Measurements from ENCODE around the gene DDX56.

The DDX56 gene

GRCh38 chr7:44574287-44574872, 672 bp upstream of the DDX56 start:
- Histone ChIP-seq H3K27me3 (replicated peaks; ENCODE audit: control insufficient read depth, insufficient read depth, low read length, poor library complexity, severe bottlenecking) (no peaks in the 10 kb centered on the region), H3K4me1 (ENCODE audit: control insufficient read depth, insufficient read depth, low read length, poor library complexity, severe bottlenecking) (peaks cover 20% of the 10 kb centered on the region), H3K36me3 (ENCODE audit: control insufficient read depth, insufficient read depth, low read length) (peaks cover 48% of the 10 kb centered on the region), H3K4me3 (ENCODE audit: insufficient read depth, low read depth, low read length, poor library complexity, severe bottlenecking) (peak overlapping the region; percentile 75), H3K27ac (ENCODE audit: insufficient read depth, low read length, poor library complexity, severe bottlenecking) (peak overlapping the region; percentile 89), H3K9me3 (ENCODE audit: control insufficient read depth, low read length) (no peaks in the 10 kb centered on the region)
- DNase-seq = no peak

- H3K4me3 ChIP-seq (ENCODE audit: insufficient read depth, low read depth, low read length, poor library complexity, severe bottlenecking) = peak overlapping the region; percentile 75
- H3K9me3 ChIP-seq (ENCODE audit: control insufficient read depth, low read length) = no peaks in the 10 kb centered on the region
- no peak for DNase-seq
- peak overlapping the region; percentile 89 for H3K27ac ChIP-seq (ENCODE audit: insufficient read depth, low read length, poor library complexity, severe bottlenecking)
- H3K4me1 ChIP-seq (ENCODE audit: control insufficient read depth, insufficient read depth, low read length, poor library complexity, severe bottlenecking) = peaks cover 16% of the 10 kb centered on the region
- no peaks in the 10 kb centered on the region for H3K27me3 ChIP-seq (replicated peaks; ENCODE audit: control insufficient read depth, insufficient read depth, low read length, poor library complexity, severe bottlenecking)
- H3K36me3 ChIP-seq (ENCODE audit: control insufficient read depth, insufficient read depth, low read length) = peaks cover 49% of the 10 kb centered on the region
These were observed 937 bp downstream of the DDX56 start for GRCh38 chr7:44572771-44573170.

- H3K9me3 ChIP-seq (ENCODE audit: control insufficient read depth, low read length) = no peaks in the 10 kb centered on the region
- H3K36me3 ChIP-seq (ENCODE audit: control insufficient read depth, insufficient read depth, low read length) = peaks cover 74% of the 10 kb centered on the region
- H3K4me3 ChIP-seq (ENCODE audit: insufficient read depth, low read depth, low read length, poor library complexity, severe bottlenecking) = no peak overlapping the region
- H3K27ac ChIP-seq (ENCODE audit: insufficient read depth, low read length, poor library complexity, severe bottlenecking) = no peak overlapping the region
- no peak for DNase-seq
- H3K4me1 ChIP-seq (ENCODE audit: control insufficient read depth, insufficient read depth, low read length, poor library complexity, severe bottlenecking) = peaks cover 16% of the 10 kb centered on the region
- H3K27me3 ChIP-seq (replicated peaks; ENCODE audit: control insufficient read depth, insufficient read depth, low read length, poor library complexity, severe bottlenecking) = no peaks in the 10 kb centered on the region
These were observed 3.7 kb downstream of the DDX56 start for GRCh38 chr7:44569959-44570358.

- H3K27ac ChIP-seq (ENCODE audit: insufficient read depth, low read length, poor library complexity, severe bottlenecking) = no peak overlapping the region
- H3K27me3 ChIP-seq (replicated peaks; ENCODE audit: control insufficient read depth, insufficient read depth, low read length, poor library complexity, severe bottlenecking) = no peaks in the 10 kb centered on the region
- no peak for DNase-seq
- H3K4me3 ChIP-seq (ENCODE audit: insufficient read depth, low read depth, low read length, poor library complexity, severe bottlenecking) = no peak overlapping the region
- peaks cover 84% of the 10 kb centered on the region for H3K36me3 ChIP-seq (ENCODE audit: control insufficient read depth, insufficient read depth, low read length)
- no peaks in the 10 kb centered on the region for H3K9me3 ChIP-seq (ENCODE audit: control insufficient read depth, low read length)
- peaks cover 11% of the 10 kb centered on the region for H3K4me1 ChIP-seq (ENCODE audit: control insufficient read depth, insufficient read depth, low read length, poor library complexity, severe bottlenecking)
These were observed 4.7 kb downstream of the DDX56 start for GRCh38 chr7:44568771-44569560.

GRCh38 chr7:44567884-44568283, 5.8 kb downstream of the DDX56 start:
- Histone ChIP-seq H3K27ac (ENCODE audit: insufficient read depth, low read length, poor library complexity, severe bottlenecking) (no peak overlapping the region), H3K4me3 (ENCODE audit: insufficient read depth, low read depth, low read length, poor library complexity, severe bottlenecking) (no peak overlapping the region), H3K4me1 (ENCODE audit: control insufficient read depth, insufficient read depth, low read length, poor library complexity, severe bottlenecking) (peaks cover 3% of the 10 kb centered on the region), H3K27me3 (replicated peaks; ENCODE audit: control insufficient read depth, insufficient read depth, low read length, poor library complexity, severe bottlenecking) (no peaks in the 10 kb centered on the region), H3K36me3 (ENCODE audit: control insufficient read depth, insufficient read depth, low read length) (peaks cover 87% of the 10 kb centered on the region), H3K9me3 (ENCODE audit: control insufficient read depth, low read length) (no peaks in the 10 kb centered on the region)
- DNase-seq = no peak

- Histone ChIP-seq H3K4me3 (ENCODE audit: insufficient read depth, low read depth, low read length, poor library complexity, severe bottlenecking) (no peak overlapping the region), H3K36me3 (ENCODE audit: control insufficient read depth, insufficient read depth, low read length) (peaks cover 77% of the 10 kb centered on the region), H3K27ac (ENCODE audit: insufficient read depth, low read length, poor library complexity, severe bottlenecking) (no peak overlapping the region), H3K4me1 (ENCODE audit: control insufficient read depth, insufficient read depth, low read length, poor library complexity, severe bottlenecking) (no peaks in the 10 kb centered on the region), H3K9me3 (ENCODE audit: control insufficient read depth, low read length) (no peaks in the 10 kb centered on the region), H3K27me3 (replicated peaks; ENCODE audit: control insufficient read depth, insufficient read depth, low read length, poor library complexity, severe bottlenecking) (no peaks in the 10 kb centered on the region)
- no peak for DNase-seq
These were observed 7.0 kb downstream of the DDX56 start for GRCh38 chr7:44566680-44567079.

GRCh38 chr7:44565795-44566559, 7.7 kb downstream of the DDX56 start:
- H3K27ac ChIP-seq (ENCODE audit: insufficient read depth, low read length, poor library complexity, severe bottlenecking) = no peak overlapping the region

GRCh38 chr7:44565097-44565794, 8.5 kb downstream of the DDX56 start:
- Histone ChIP-seq H3K9me3 (ENCODE audit: control insufficient read depth, low read length) (no peaks in the 10 kb centered on the region), H3K4me1 (ENCODE audit: control insufficient read depth, insufficient read depth, low read length, poor library complexity, severe bottlenecking) (no peaks in the 10 kb centered on the region), H3K27me3 (replicated peaks; ENCODE audit: control insufficient read depth, insufficient read depth, low read length, poor library complexity, severe bottlenecking) (no peaks in the 10 kb centered on the region), H3K36me3 (ENCODE audit: control insufficient read depth, insufficient read depth, low read length) (peaks cover 62% of the 10 kb centered on the region), H3K4me3 (ENCODE audit: insufficient read depth, low read depth, low read length, poor library complexity, severe bottlenecking) (no peak overlapping the region), H3K27ac (ENCODE audit: insufficient read depth, low read length, poor library complexity, severe bottlenecking) (peak overlapping the region; percentile 2)
- DNase-seq = peak; percentile 29 to 46 (median 30)

More at GRCh38 chr7:44565795-44566559, 7.7 kb downstream of the DDX56 start:
- Histone ChIP-seq H3K9me3 (ENCODE audit: control insufficient read depth, low read length) (no peaks in the 10 kb centered on the region), H3K36me3 (ENCODE audit: control insufficient read depth, insufficient read depth, low read length) (peaks cover 70% of the 10 kb centered on the region), H3K4me1 (ENCODE audit: control insufficient read depth, insufficient read depth, low read length, poor library complexity, severe bottlenecking) (no peaks in the 10 kb centered on the region), H3K27me3 (replicated peaks; ENCODE audit: control insufficient read depth, insufficient read depth, low read length, poor library complexity, severe bottlenecking) (no peaks in the 10 kb centered on the region), H3K4me3 (ENCODE audit: insufficient read depth, low read depth, low read length, poor library complexity, severe bottlenecking) (no peak overlapping the region)
- DNase-seq = no peak

- no peak overlapping the region for H3K27ac ChIP-seq (ENCODE audit: insufficient read depth, low read length, poor library complexity, severe bottlenecking)
- H3K9me3 ChIP-seq (ENCODE audit: control insufficient read depth, low read length) = no peaks in the 10 kb centered on the region
- no peaks in the 10 kb centered on the region for H3K27me3 ChIP-seq (replicated peaks; ENCODE audit: control insufficient read depth, insufficient read depth, low read length, poor library complexity, severe bottlenecking)
- H3K4me3 ChIP-seq (ENCODE audit: insufficient read depth, low read depth, low read length, poor library complexity, severe bottlenecking) = no peak overlapping the region
- H3K36me3 ChIP-seq (ENCODE audit: control insufficient read depth, insufficient read depth, low read length) = peaks cover 56% of the 10 kb centered on the region
- no peak for DNase-seq
- no peaks in the 10 kb centered on the region for H3K4me1 ChIP-seq (ENCODE audit: control insufficient read depth, insufficient read depth, low read length, poor library complexity, severe bottlenecking)
These were observed 9.1 kb downstream of the DDX56 start for GRCh38 chr7:44564606-44565005.

Measured in effector memory CD4-positive, alpha-beta T cell (primary cell).